T-helper 1 cell (primary cell): ENCODE results near the gene CRBN.

Source experiments
- DNase-seq, 5 donors: peaks; one replicate each; pipeline ENCODE4 v3.0.0-alpha.2; 2012 to 2020

The CRBN gene

DNA sequence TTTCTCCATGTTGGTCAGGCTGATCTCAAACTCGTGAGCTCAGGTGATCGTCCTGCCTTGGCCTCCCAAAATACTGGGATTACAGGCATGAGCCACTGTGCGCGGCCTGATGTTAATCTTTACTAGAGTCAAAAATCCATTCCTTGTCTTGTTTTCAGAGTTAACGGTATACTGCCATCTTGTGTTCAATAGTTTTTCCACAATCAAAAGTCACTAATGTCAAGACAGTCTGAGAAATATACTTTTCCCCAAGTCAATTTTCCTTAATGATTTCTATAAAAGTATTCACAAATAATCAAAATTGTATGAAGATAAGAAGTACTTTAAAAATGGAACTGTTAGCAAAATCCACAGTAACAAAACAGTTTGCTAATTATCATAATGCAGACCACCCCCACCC, 8.5 kb downstream of the CRBN start:
- DNase-seq: peak in 1 of 5 donors; percentile 46

DNA sequence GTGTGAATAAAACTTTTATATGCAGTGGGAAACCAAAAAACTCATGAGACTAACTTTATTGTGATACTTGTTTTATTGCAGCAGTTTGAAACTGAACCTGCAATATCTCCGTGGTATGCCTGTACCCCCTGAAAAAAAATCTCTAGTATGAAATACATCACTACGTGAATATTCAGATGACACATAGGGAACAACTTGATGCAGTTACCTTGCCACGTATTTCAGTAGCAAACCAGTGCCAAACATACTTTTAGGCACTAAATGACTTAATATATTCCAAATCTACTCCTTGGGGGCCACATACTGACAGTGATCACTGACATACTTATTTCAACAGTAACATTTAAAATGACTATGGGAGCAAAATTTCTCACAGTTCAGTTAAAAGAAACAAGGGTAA, 13.8 kb downstream of the CRBN start:
- no peak for DNase-seq

DNA sequence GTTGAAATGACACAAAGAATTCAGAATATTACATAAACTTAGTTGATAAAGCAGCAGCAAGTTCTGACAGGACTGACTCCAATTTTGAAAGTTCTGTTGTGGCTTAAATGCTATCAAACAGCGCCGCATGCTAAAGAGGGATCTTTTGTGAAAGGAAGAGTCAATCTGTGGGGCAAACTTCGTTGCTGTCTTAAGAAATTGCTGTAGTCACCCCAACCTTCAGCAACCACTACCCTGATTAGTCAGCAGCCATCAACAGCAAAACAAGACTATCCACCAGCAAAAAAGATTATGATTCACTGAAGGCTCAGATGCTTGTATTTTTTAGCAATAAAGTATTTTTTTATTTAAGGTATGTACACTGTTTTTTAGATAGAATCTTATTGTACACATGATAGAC, 14.2 kb downstream of the CRBN start:
- DNase-seq: no peak

- no peak for DNase-seq
Measured at GRCh38 chr3:3160826-3161225, 18.7 kb downstream of the CRBN start.

DNA sequence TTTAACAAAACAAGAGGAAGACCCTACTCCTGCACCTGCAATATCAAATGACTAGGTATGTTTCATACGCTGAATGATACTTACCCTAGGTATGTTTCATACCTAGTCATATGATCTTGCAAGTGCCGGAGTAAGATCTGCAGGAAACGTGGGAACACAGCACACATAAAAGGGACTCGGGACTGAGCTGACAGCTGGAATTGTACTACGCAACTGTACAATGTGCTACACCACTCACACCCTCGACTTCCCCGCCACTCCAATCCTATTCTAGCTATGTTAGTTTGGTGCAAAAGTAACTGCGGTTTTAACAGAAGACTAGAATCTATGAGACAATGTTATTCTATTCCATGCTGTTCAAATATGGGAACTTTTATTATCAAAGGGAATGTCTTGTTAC, 22.0 kb downstream of the CRBN start:
- no peak for DNase-seq

DNA sequence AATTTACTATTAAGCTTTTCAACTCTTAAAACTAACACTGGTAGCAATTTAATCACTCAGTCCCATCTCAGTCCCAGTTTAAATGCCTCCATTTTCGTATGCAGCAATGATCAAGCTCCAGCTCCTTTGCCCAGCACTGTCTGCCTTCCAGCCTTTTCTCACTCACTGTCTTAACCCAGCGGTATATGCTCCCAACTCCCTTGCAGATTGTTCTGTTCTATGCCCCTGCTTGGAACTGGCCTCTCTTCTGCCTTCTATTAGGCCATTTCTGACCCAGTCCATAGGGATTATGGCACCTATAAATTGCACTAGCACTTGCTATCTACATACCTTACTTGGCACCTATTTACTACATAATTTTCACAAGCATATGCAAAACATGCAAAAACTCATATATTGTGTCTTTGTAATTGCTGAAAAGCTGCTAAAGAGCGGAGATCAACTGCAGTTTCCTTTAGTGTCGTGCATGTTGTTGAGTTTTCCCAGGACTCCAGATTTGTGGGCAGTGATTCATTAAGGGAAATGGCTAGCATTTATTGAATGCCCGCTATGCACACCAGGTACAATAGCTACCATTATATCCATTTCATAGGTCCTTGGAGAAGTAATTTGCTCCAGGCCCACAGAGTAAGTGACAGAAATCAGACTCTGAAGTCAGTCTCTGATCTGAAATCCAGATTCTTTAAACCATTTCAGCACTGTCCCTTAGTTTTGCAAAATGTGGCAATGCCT, 24.4 kb downstream of the CRBN start:
- DNase-seq: no peak

DNA sequence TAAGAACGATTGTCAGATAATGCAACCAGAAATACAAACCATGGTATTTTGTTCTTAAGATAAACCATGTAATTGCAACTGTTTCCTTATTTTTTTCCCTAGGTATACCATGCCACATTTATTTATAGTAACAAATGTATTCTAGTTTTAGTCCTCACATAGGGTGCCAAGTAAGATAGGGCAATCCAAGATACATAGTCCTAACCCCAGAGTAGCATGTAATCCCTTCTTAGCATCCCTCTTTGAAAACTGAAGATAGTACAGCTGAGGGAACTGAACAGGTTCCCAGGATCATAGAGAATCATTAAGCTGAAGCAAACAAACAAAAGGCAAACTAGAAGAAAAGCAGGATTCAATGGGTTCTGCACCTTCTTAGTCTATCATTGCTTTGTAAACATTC, 28.0 kb downstream of the CRBN start:
- no peak for DNase-seq

- DNase-seq: no peak
Measured at GRCh38 chr3:3149560-3149959, 29.9 kb downstream of the CRBN start.

DNA sequence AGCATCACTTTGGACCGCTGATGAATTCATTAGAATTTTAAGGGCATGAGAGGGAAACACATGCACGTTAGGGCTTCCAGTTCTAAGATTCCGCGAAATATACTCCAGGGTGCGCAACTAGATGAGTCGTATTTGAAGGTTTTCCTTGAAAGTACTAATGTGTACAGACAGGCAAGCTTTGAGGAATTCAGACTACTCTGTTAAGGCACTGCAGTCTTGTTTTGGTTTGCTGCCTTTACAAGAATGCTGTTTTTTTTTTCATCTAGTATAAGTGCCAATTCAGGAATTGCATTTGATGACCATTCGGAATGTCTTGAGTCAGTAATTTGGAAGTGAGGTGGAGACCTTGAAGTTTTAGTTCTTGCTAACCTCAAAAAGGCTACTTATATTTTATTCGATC, 33.7 kb downstream of the CRBN start:
- no peak for DNase-seq

DNA sequence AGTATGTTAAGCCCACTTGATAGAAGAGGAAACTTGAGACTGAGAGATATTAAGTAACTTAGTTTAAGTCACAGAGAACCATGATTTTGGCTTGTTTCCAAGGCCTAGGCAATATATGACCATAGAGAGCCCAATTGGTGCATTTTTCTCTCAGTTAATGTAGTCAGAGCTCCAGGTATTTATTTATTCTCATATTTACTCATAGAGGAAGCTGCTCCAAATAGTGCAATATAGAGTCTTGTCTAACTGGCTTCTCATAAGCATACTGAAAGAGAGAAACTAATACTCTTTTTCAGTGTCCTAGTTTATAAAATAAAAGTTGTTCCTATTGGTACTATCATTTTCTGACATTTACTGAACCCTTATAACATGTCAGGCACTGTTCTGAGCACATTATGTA, 37.6 kb downstream of the CRBN start:
- DNase-seq: no peak

- no peak for DNase-seq
Measured at GRCh38 chr3:3137526-3137925, 42.0 kb downstream of the CRBN start.

- DNase-seq: no peak
Measured at GRCh38 chr3:3134750-3135448, 44.6 kb downstream of the CRBN start.

- DNase-seq: no peak
Measured at GRCh38 chr3:3133500-3133899, 46.0 kb downstream of the CRBN start.

GRCh38 chr3:3129579-3129978, 49.9 kb downstream of the CRBN start:
- peak in 1 of 5 donors; percentile 5 for DNase-seq

DNA sequence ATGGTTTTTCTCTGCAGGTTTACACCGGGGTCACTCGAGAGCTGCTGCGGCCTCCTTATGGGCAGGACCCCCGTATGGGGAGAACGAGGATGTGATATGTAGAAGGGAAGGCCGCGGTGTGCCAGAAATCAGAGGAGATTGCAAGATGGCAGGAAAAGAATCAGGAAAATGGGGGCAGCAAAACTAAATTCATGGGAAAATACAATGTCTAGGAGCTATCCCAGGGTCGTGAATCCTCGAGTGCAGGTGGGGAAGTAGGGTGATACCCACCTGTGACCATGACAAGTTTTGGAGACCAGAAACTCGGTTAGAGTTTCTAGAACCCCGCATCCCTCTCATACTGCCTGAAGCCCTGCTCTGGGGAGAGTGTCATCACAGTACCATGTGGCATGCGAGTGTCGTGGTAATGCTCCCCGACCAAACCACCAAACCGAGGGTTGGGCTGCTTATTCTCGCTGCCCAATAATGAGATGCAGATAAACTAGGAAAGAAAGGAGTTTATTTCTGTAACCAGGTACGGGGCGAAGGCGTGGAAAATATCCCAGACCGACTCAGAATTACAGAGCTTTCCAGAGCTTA, 52.0 kb downstream of the CRBN start:
- peak in 4 of 5 donors; percentile 18 to 38 (median 22) for DNase-seq

DNA sequence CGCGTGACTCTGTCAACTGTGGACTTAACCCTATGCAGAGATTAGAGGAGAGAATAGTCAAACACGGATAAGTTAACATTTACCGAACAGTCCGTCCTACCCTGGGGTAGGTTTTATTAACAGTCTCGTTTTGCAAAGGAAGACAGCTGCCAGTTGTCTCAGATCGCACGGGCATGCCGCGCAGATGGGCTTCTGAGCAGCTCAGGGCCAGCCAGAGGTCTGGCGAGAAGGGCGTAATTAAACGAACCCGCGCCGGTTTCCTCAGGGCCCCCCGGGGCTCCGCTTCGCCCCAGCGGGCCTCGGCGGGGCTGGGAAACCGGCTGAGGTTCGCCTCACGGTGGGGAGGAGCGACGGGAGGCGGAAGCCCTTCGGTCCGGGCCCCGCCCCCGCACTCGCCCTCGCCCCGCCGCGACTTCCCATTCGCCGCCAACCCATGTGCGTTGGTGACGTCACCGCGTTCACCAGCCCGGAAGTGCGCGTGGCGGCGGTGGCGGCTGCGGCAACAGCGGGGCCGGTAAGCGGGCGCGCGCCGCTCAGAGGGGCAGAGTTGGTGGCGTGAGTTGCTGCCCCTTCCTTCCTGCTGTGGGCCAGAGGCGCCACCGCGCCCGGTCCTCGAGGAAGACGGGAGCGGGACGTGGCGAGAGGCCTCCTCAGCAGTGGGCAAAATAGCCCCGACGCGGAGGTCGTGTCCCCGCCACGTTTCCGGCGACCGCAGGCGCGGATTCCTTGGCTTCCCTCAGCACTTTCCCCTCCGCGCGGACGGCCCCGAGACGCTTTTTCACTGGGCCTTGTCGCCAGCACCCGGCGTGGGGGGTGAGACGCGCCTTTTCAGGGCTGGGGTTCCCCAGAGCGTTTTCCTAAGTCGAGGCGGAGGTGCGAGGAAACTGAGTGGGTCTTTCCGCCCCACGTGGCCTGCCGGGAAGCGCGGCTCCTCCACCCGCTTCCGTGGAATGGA, 52.7 kb downstream of the CRBN start, which contains the start of gene TRNT1:
TRNT1 (plus strand) TSS at position 464 of the 955 bp plus-strand sequence. CDS start 2,101 bp downstream, outside the sequence.
- peak; percentile 93 to 96 (median 93) for DNase-seq

DNA sequence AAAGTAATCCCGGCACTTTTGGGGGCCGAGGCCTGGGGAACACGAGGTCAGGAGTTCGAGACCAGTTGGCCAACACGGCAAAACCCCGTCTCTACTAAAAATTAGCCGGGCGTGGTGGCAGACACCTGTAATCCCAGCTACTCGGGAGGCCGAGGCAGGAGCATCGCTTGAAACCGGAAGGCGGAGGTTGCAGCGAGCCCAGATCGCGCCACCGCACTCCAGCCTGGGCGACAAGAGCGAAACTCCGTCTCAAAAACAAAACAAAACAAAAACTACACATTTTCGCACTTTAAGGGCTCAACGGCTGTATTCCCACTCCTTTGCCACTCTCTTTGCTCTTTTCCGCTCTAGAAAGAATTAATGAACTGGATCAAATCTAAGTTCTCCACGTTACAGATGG, 53.5 kb downstream of the CRBN start:
- DNase-seq: no peak

DNA sequence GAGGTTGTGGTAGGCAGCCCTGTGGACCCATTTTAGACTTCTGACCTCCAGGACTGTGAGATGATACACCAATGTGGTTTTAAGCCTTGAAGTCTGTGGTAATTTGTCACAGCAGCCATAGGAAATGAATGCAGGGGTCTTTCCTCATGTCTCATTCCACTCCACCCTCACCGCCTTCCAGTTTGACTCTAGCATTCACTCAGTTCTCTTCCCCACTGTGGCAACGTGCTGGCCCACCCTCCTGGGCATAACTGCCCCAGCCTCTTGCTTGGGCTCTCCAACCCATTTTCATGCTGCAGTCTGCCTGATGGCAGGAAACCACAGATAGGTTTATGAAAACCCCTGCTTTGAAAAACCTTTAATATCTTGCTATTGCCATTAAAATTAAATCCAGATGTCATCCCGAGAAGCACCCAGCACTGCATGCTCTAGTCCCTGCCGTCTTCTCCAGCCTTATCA, 60.1 kb downstream of the CRBN start:
- no peak for DNase-seq

DNA sequence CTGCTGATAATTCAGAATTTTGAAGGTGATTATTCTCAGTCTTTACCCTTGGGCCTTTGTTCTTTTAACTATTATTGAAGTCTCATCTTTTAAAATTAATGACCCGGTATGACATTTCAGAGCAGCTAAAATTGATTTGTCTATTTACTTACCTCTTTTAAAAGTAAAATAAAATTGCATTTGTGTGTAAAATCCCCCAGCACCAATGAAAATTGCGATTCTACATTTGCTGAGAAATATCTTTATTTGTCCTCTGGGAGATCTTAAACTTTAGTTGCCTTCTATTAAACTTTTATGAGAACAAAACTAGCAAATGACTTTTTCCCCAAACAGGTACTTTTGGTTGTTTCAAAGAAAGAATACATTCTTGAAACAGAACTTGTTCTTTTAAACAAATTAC, 61.8 kb downstream of the CRBN start:
- no peak for DNase-seq

DNA sequence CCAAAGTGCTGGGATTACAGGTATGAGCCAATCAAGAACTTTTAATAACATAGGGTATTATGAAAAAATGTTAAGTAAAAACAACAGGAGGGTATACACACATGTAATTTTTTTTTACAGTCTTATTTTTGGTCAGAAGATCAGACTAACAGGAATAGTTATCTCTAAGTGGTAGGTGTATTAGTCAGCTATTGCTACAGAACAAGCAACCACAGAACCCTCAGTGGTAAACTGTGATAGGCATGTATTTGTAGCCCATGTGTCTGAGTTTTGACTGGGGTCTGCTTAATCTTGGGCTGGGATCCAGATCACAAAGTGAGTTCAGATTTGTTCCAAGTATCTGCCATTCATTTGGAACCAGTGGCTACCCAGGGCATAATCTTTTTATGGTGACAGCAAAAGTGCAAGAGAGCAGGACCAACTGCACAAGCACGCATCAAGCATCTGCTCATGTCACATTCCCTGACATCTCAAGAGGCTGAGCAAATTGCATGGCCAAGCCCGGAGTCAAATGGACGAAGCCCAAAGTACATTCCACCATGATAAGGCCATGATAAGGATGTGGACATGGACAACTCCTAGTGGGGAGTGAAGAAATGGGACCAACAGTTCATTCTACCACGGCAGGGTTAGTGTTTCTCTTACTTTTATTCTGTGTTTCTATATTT, 66.3 kb downstream of the CRBN start:
- no peak for DNase-seq

DNA sequence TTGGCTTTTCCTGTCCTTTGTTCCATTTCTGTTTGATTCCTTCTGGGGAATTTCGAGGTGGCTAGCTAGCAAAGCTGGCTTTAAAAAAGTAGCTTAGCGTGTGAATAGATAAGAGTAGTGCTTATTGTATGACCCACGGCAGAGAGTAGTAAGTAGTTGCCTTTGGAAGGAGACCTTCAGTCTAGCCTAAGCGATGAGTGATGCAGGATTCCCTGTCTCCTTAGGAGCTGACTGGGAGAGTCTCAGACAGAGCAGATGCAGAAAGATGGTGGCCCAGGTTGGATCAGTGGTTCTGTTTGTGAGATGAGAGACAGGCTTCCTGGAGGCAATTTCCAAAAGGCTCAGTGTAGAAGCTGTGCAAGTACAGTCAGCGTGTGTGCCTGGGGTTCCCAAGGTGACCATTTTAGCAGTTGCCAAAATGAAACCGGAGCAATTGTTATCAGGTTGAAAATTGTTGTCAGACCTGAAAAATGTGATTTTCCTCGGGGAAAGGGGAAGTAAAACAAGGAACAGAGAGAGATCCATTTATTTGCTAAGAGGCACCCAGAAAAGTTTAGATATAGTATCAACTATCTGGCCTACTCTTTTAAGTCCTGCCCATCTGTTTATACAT, 68.6 kb downstream of the CRBN start:
- no peak for DNase-seq

DNA sequence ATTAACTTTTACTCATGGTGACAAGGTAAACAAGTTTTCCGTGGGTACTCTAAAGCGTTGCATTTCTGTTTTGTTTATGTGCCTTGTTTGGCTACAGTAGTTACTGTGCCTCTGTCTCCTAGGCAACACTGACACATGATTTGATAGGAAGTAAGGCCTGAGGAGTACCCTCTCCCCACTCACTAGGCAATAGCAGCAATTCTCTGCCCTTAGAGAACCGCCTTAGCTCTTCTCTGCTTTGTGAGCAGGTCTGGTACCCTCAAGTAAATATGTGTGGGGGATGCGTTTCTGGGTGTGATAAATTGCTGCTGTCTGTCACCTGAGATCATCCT, 69.2 kb downstream of the CRBN start, which contains the start of gene IL5RA:
IL5RA (minus strand) TSS at position 76 of the 332 bp plus-strand sequence. CDS start 5,390 bp downstream, outside the sequence.
- peak in 3 of 5 donors; percentile 6 to 21 (median 10) for DNase-seq
